NB4 (cell line): ENCODE measurements around the gene SHISA5.

ENCODE experiments used
- DNase-seq: peaks from one replicate; pipeline ENCODE4 v3.0.0; 2010; ENCODE audit warnings: low read depth
- H3K4me3 ChIP-seq: one replicate; pipeline ENCODE4 v1.5.1; 2011; ENCODE audit warnings: mild to moderate bottlenecking, low read depth, low read length, moderate library complexity
- CTCF ChIP-seq: IDR thresholded peaks from one replicate; pipeline ENCODE4 v1.5.1; 2012; ENCODE audit warnings: low read depth, low read length
- MAX ChIP-seq: IDR thresholded peaks from 2 replicates; pipeline ENCODE4 v1.6.1; 2011; ENCODE audit warnings: low read depth, low read length
- MYC ChIP-seq: IDR thresholded peaks from 2 replicates; pipeline ENCODE4 v1.6.1; 2011; ENCODE audit warnings: low read depth, low read length
- POLR2A ChIP-seq: IDR thresholded peaks from 2 replicates; pipeline ENCODE4 v1.6.1; 2011; ENCODE audit warnings: mild to moderate bottlenecking; ENCODE audit not compliant: insufficient read length; ENCODE audit errors: extremely low read depth

SHISA5 gene

GRCh38 chr3:48514431-48515227 lies 10.7 kb upstream of the SHISA5 start:
- DNase-seq = no peak
- TF ChIP-seq POLR2A = no peak
- TF ChIP-seq CTCF = no peak
- TF ChIP-seq MYC = no peak
- no peak for TF ChIP-seq MAX
- H3K4me3 ChIP-seq = no peak overlapping the region

- H3K4me3 ChIP-seq = no peak overlapping the region
- DNase-seq = no peak
- no peak for TF ChIP-seq CTCF
Observed at GRCh38 chr3:48511551-48511950, 7.6 kb upstream of the SHISA5 start.

- TF ChIP-seq MYC = peak; percentile 70
- peak; percentile 51 for TF ChIP-seq CTCF
- no peak for TF ChIP-seq POLR2A
- TF ChIP-seq MAX = peak; percentile 82
- H3K4me3 ChIP-seq = no peak overlapping the region
- DNase-seq = peak; percentile 77
Observed at GRCh38 chr3:48507256-48508061, 3.5 kb upstream of the SHISA5 start.

- no peak overlapping the region for H3K4me3 ChIP-seq
- TF ChIP-seq MAX (no peak), POLR2A (no peak), MYC (no peak), CTCF (no peak)
- no peak for DNase-seq
Observed at GRCh38 chr3:48505968-48506504, 2.1 kb upstream of the SHISA5 start.

- DNase-seq = no peak
- no peak overlapping the region for H3K4me3 ChIP-seq
- TF ChIP-seq CTCF (no peak), MAX (no peak), MYC (no peak), POLR2A (no peak)
Observed at GRCh38 chr3:48505146-48505545, 1.2 kb upstream of the SHISA5 start.
